BLaER1 (cell line): ENCODE data around the gene CETN1.

Experiments used
- H3K27ac ChIP-seq: shearing (Covaris generic); formaldehyde crosslinking; 2 replicates; pipeline ENCODE4 v1.8.1; 2022
- H3K27me3 ChIP-seq: shearing (Covaris generic); formaldehyde crosslinking; 2 replicates; pipeline ENCODE4 v1.8.1; 2022
- H3K36me3 ChIP-seq: shearing (Covaris generic); formaldehyde crosslinking; 2 replicates; pipeline ENCODE4 v1.8.1; 2022
- H3K4me1 ChIP-seq: shearing (Covaris generic); formaldehyde crosslinking; 2 replicates; pipeline ENCODE4 v1.8.1; 2022
- H3K4me2 ChIP-seq: shearing (Covaris generic); formaldehyde crosslinking; 2 replicates; pipeline ENCODE4 v1.8.1; 2022
- H3K4me3 ChIP-seq: shearing (Covaris generic); formaldehyde crosslinking; 2 replicates; pipeline ENCODE4 v1.8.1; 2022
- H3K9ac ChIP-seq: shearing (Covaris generic); formaldehyde crosslinking; 2 replicates; pipeline ENCODE4 v1.8.1; 2022
- H3K9me3 ChIP-seq: shearing (Covaris generic); formaldehyde crosslinking; 2 replicates; pipeline ENCODE4 v1.8.1; 2022
- H4K20me1 ChIP-seq: shearing (Covaris generic); formaldehyde crosslinking; 2 replicates; pipeline ENCODE4 v1.8.1; 2022
- Cebpa-rat ChIP-seq: shearing (Covaris generic); IDR thresholded peaks from 2 replicates; pipeline ENCODE4 v1.8.1; 2022

Gene CETN1

GRCh38 chr18:600107-600506 lies 19.9 kb downstream of the CETN1 start:
- Histone ChIP-seq H4K20me1 (no peaks in the 10 kb centered on the region), H3K4me1 (no peaks in the 10 kb centered on the region), H3K36me3 (no peaks in the 10 kb centered on the region), H3K4me2 (no peak overlapping the region), H3K9me3 (no peaks in the 10 kb centered on the region), H3K9ac (no peak overlapping the region), H3K27ac (no peak overlapping the region), H3K27me3 (no peaks in the 10 kb centered on the region), H3K4me3 (no peak overlapping the region)
- no peak for TF ChIP-seq Cebpa-rat

GRCh38 chr18:604771-605170 lies 24.6 kb downstream of the CETN1 start:
- Histone ChIP-seq H3K9ac (no peak overlapping the region), H3K9me3 (no peaks in the 10 kb centered on the region), H3K36me3 (no peaks in the 10 kb centered on the region), H3K4me3 (no peak overlapping the region), H3K4me2 (no peak overlapping the region), H3K27me3 (no peaks in the 10 kb centered on the region), H3K27ac (no peak overlapping the region), H3K4me1 (no peaks in the 10 kb centered on the region; the same call in 1 of the 2 replicates), H4K20me1 (no peaks in the 10 kb centered on the region)
- TF ChIP-seq Cebpa-rat = no peak

GRCh38 chr18:607930-608329 lies 27.8 kb downstream of the CETN1 start:
- no peaks in the 10 kb centered on the region; the same call in 1 of the 2 replicates for H3K4me1 ChIP-seq
- H3K4me2 ChIP-seq = no peak overlapping the region
- H4K20me1 ChIP-seq = no peaks in the 10 kb centered on the region
- H3K27me3 ChIP-seq = no peaks in the 10 kb centered on the region
- no peak for TF ChIP-seq Cebpa-rat
- H3K9ac ChIP-seq = no peak overlapping the region
- H3K9me3 ChIP-seq = no peaks in the 10 kb centered on the region
- no peaks in the 10 kb centered on the region for H3K36me3 ChIP-seq
- no peak overlapping the region for H3K4me3 ChIP-seq
- H3K27ac ChIP-seq = no peak overlapping the region

GRCh38 chr18:610214-610928 lies 30.2 kb downstream of the CETN1 start:
- no peaks in the 10 kb centered on the region for H4K20me1 ChIP-seq
- no peak for TF ChIP-seq Cebpa-rat
- no peaks in the 10 kb centered on the region for H3K27me3 ChIP-seq
- no peak overlapping the region for H3K4me3 ChIP-seq
- no peaks in the 10 kb centered on the region; the same call in 1 of the 2 replicates for H3K4me1 ChIP-seq
- no peak overlapping the region for H3K4me2 ChIP-seq
- no peaks in the 10 kb centered on the region for H3K9me3 ChIP-seq
- no peak overlapping the region for H3K9ac ChIP-seq
- no peaks in the 10 kb centered on the region for H3K36me3 ChIP-seq
- H3K27ac ChIP-seq = no peak overlapping the region

GRCh38 chr18:612156-612555 lies 32.0 kb downstream of the CETN1 start:
- Histone ChIP-seq H3K4me3 (no peak overlapping the region), H3K4me2 (no peak overlapping the region), H3K36me3 (no peaks in the 10 kb centered on the region), H3K27me3 (no peaks in the 10 kb centered on the region), H3K27ac (no peak overlapping the region), H4K20me1 (no peaks in the 10 kb centered on the region), H3K4me1 (no peaks in the 10 kb centered on the region; the same call in 1 of the 2 replicates), H3K9me3 (no peaks in the 10 kb centered on the region), H3K9ac (no peak overlapping the region)
- TF ChIP-seq Cebpa-rat = no peak

GRCh38 chr18:614193-614592 lies 34.0 kb downstream of the CETN1 start:
- H3K4me2 ChIP-seq = no peak overlapping the region
- H3K4me1 ChIP-seq = no peaks in the 10 kb centered on the region
- no peak for TF ChIP-seq Cebpa-rat
- no peak overlapping the region for H3K4me3 ChIP-seq
- H4K20me1 ChIP-seq = no peaks in the 10 kb centered on the region
- H3K36me3 ChIP-seq = no peaks in the 10 kb centered on the region
- H3K27me3 ChIP-seq = no peaks in the 10 kb centered on the region
- no peak overlapping the region for H3K27ac ChIP-seq
- H3K9ac ChIP-seq = no peak overlapping the region
- no peaks in the 10 kb centered on the region for H3K9me3 ChIP-seq

GRCh38 chr18:615092-615521 lies 34.9 kb downstream of the CETN1 start:
- no peaks in the 10 kb centered on the region for H3K36me3 ChIP-seq
- TF ChIP-seq Cebpa-rat = no peak
- no peak overlapping the region for H3K4me2 ChIP-seq
- H3K4me1 ChIP-seq = no peaks in the 10 kb centered on the region
- no peak overlapping the region for H3K4me3 ChIP-seq
- H3K27me3 ChIP-seq = no peaks in the 10 kb centered on the region
- H3K27ac ChIP-seq = no peak overlapping the region
- H3K9me3 ChIP-seq = no peaks in the 10 kb centered on the region
- no peaks in the 10 kb centered on the region for H4K20me1 ChIP-seq
- no peak overlapping the region for H3K9ac ChIP-seq

GRCh38 chr18:615773-616172 lies 35.6 kb downstream of the CETN1 start:
- TF ChIP-seq Cebpa-rat = no peak
- H3K36me3 ChIP-seq = no peaks in the 10 kb centered on the region
- H4K20me1 ChIP-seq = no peaks in the 10 kb centered on the region
- H3K9me3 ChIP-seq = no peaks in the 10 kb centered on the region
- no peak overlapping the region for H3K4me3 ChIP-seq
- H3K4me1 ChIP-seq = no peaks in the 10 kb centered on the region
- H3K27ac ChIP-seq = no peak overlapping the region
- H3K4me2 ChIP-seq = no peak overlapping the region
- no peak overlapping the region for H3K9ac ChIP-seq
- no peaks in the 10 kb centered on the region for H3K27me3 ChIP-seq

- no peak overlapping the region for H3K27ac ChIP-seq
- peaks cover 3% of the 10 kb centered on the region; the same call in 1 of the 2 replicates for H3K4me1 ChIP-seq
- H3K4me3 ChIP-seq = no peak overlapping the region
- H3K9ac ChIP-seq = no peak overlapping the region
- no peaks in the 10 kb centered on the region for H3K9me3 ChIP-seq
- no peaks in the 10 kb centered on the region for H3K36me3 ChIP-seq
- no peak overlapping the region for H3K4me2 ChIP-seq
- TF ChIP-seq Cebpa-rat = no peak
- H3K27me3 ChIP-seq = no peaks in the 10 kb centered on the region
- no peaks in the 10 kb centered on the region for H4K20me1 ChIP-seq
These were observed 36.3 kb downstream of the CETN1 start for GRCh38 chr18:616380-616995.

- no peak overlapping the region for H3K4me3 ChIP-seq
- no peaks in the 10 kb centered on the region for H3K9me3 ChIP-seq
- no peaks in the 10 kb centered on the region for H3K27me3 ChIP-seq
- H3K36me3 ChIP-seq = no peaks in the 10 kb centered on the region
- no peak overlapping the region for H3K27ac ChIP-seq
- no peak overlapping the region for H3K4me2 ChIP-seq
- peaks cover 5% of the 10 kb centered on the region; the same call in 1 of the 2 replicates for H3K4me1 ChIP-seq
- no peak overlapping the region for H3K9ac ChIP-seq
- TF ChIP-seq Cebpa-rat = no peak
- H4K20me1 ChIP-seq = no peaks in the 10 kb centered on the region
These were observed 37.9 kb downstream of the CETN1 start for GRCh38 chr18:617970-618504.
